Measurements from ENCODE around the gene CDC73.

The CDC73 gene

DNA sequence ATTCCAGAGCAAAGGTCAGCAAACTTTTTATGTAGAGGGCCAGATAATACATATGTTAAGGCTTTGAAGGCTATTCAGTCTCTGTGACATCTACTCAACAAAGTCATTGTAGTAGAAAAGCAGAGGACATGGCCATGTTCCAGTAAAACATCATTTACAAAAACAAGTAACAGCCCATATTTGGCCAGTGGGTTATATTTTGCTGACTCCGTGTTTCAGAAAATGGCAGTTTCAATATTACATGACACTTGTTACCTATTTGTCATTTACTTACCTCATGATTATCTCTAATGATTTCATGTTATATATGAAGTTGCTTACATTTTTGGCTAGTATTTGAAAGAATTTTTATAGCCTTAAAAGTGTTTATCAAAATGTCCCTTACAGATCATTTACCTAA, 182.0 kb downstream of the CDC73 start:
- TF ChIP-seq, protein P1, sequence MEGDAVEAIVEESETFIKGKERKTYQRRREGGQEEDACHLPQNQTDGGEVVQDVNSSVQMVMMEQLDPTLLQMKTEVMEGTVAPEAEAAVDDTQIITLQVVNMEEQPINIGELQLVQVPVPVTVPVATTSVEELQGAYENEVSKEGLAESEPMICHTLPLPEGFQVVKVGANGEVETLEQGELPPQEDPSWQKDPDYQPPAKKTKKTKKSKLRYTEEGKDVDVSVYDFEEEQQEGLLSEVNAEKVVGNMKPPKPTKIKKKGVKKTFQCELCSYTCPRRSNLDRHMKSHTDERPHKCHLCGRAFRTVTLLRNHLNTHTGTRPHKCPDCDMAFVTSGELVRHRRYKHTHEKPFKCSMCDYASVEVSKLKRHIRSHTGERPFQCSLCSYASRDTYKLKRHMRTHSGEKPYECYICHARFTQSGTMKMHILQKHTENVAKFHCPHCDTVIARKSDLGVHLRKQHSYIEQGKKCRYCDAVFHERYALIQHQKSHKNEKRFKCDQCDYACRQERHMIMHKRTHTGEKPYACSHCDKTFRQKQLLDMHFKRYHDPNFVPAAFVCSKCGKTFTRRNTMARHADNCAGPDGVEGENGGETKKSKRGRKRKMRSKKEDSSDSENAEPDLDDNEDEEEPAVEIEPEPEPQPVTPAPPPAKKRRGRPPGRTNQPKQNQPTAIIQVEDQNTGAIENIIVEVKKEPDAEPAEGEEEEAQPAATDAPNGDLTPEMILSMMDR (IDR thresholded peaks at IDR 0.05; ENCODE audit: extremely low read depth, insufficient read depth, missing control alignments), result no peak
- no peak for DNase-seq (ENCODE audit: low spot score)
- in situ Hi-C loops (cut with MboI; ENCODE audit: low pct_unique_long_range_greater_than_20kb, low sequenced_read_pairs, unreplicated experiment), result no loop called here
